ENCODE measurements around the gene CDK6. TPM values are rescaled to one million over a fixed set of nuclear protein-coding genes. Genes with fewer than 3 reads are reported as not detected.
A peak's percentile ranks its signal among the peaks of the same experiment; 100 is the strongest.

Gene CDK6
- total RNA-seq, 1 donor from 2014 or later: 274 TPM

- DNase-seq: peak; percentile 9
- Mint-ChIP-seq H3K9me3 (no peaks in the 10 kb centered on the region), H3K27ac (no peak overlapping the region), H3K4me3 (no peak overlapping the region), H3K4me1 (no peaks in the 10 kb centered on the region), H3K27me3 (no peaks in the 10 kb centered on the region), H3K36me3 (ENCODE audit: low read depth) (peaks cover 16% of the 10 kb centered on the region)
- intact Hi-C loops (cut with micrococcal nuclease): no loop called here
Measured at GRCh38 chr7:92557249-92557648, 279.1 kb downstream of the CDK6 start.

Other genes starting within 250 kb of the CDK6 start
- 35.5 and 39.8 TPM in 2 replicates for gene FAM133B, start 246.2 kb downstream of the CDK6 start, total RNA-seq

Data from activated CD4-positive, alpha-beta T cell treated with anti-CD3 and anti-CD28 coated beads, Interleukin-2, amount 10 ng/mL, durations not matched to agents 24 days and 14 days (primary cell).